Measurements from ENCODE around the gene TJAP1. TPM values are rescaled to one million over a fixed set of nuclear protein-coding genes. Genes with fewer than 3 reads are reported as not detected.

TJAP1 gene
- total RNA-seq, 2 donors from 2014 or later: 15.8 to 22.0 TPM

DNA sequence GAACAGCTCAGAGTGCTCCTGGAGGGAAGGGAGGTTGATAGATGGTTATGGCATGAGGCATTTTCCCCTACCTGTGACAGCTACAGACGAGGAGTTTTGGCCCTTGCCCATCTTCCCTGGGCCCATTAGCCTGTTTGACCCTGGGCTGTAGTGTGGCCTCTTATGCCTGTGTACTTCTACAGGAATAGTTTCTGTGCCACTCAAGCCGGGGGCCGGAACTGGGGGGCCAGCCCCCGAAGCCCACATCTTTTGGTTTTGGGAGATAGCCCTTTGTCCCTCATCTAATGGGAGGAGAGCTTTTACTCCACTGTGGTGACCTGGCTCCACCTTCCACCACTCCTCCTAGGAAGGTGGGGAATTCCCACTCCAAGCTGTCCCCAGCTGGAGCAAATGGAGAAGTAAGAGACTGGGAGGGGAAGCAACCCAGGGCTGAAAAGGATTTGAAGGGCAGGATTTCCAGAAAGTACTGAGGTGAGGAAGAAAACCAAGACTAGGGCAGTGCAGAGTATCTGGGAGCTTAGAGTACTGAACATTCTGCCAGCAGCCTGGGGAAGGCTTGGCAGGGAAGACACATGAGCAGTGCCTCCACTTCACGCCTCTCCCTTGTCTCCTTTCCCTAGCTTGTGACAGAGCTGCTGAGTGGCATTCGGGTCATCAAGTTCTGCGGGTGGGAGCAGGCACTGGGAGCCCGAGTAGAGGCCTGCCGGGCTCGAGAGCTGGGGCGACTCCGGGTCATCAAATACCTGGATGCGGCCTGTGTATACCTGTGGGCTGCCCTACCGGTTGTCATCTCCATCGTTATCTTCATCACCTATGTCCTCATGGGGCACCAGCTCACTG is 43.1 kb upstream of the TJAP1 start:
- no peak for DNase-seq (ENCODE audit: low spot score)

GRCh38 chr6:43434943-43435342 is 42.4 kb upstream of the TJAP1 start:
- no peak for DNase-seq (ENCODE audit: low spot score)
- Histone ChIP-seq H3K27me3 (no peaks in the 10 kb centered on the region), H3K36me3 (peaks cover 20% of the 10 kb centered on the region), H3K27ac (peak overlapping the region; percentile 71 to 84), H3K4me1 (peaks cover 0 to 40% of the 10 kb centered on the region in 2 donors), H3K9me3 (no peaks in the 10 kb centered on the region), H3K4me3 (no peak overlapping the region)
- no peak for TF ChIP-seq CTCF (IDR thresholded peaks at IDR 0.05)

More for the DNA sequence above, 43.1 kb upstream of the TJAP1 start:
- Histone ChIP-seq H3K27ac (peak overlapping the region; percentile 71 to 84), H3K4me1 (peaks cover 0 to 47% of the 10 kb centered on the region in 2 donors), H3K4me3 (no peak overlapping the region), H3K9me3 (no peaks in the 10 kb centered on the region), H3K36me3 (peaks cover 13% of the 10 kb centered on the region), H3K27me3 (no peaks in the 10 kb centered on the region)
- no peak for TF ChIP-seq CTCF (IDR thresholded peaks at IDR 0.05)

DNA sequence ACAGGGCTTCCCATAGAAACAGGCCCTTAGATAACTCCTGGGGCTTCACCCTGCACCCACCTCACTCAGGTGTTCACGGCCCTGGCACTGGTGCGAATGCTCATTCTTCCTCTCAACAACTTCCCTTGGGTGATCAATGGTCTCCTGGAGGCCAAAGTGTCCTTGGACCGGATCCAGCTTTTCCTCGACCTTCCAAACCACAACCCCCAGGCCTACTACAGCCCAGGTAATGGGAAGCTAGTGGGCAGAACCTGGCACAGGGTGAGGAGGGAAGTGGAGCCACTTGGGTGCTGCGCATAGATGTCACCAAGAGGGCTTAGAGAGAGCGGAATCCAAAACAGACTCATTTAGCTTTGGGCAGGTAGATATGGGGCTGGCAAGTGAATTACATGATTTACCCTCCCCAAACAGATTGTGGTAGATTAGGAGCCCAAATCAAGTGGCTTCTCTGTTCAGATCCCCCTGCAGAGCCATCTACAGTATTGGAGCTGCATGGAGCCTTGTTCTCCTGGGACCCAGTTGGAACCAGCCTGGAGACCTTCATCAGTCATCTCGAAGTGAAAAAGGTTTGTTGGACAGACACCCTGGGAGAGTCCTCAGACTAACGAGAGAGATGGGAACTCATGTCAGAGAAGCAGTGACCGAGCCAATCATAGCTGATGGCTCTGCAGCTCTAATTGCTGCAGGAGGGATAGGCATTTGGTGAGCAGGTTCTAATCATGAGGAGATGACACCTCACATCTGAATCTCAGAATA is 41.5 kb upstream of the TJAP1 start:
- Histone ChIP-seq H3K4me3 (no peak overlapping the region), H3K4me1 (peaks cover 0 to 40% of the 10 kb centered on the region in 2 donors), H3K36me3 (peaks cover 27% of the 10 kb centered on the region), H3K27me3 (no peaks in the 10 kb centered on the region), H3K27ac (no peak overlapping the region), H3K9me3 (no peaks in the 10 kb centered on the region)
- no peak for TF ChIP-seq CTCF (IDR thresholded peaks at IDR 0.05)
- no peak for DNase-seq (ENCODE audit: low spot score)

- no peak for DNase-seq (ENCODE audit: low spot score)
- peak overlapping the region; percentile 19 to 41 for H3K27ac ChIP-seq
- no peak for TF ChIP-seq CTCF (IDR thresholded peaks at IDR 0.05)
- peaks cover 36% of the 10 kb centered on the region for H3K36me3 ChIP-seq
- no peaks in the 10 kb centered on the region for H3K9me3 ChIP-seq
- no peaks in the 10 kb centered on the region for H3K27me3 ChIP-seq
- H3K4me3 ChIP-seq: no peak overlapping the region
- peaks cover 0 to 40% of the 10 kb centered on the region in 2 donors for H3K4me1 ChIP-seq
Measured at GRCh38 chr6:43436577-43437282, 40.6 kb upstream of the TJAP1 start.

DNA sequence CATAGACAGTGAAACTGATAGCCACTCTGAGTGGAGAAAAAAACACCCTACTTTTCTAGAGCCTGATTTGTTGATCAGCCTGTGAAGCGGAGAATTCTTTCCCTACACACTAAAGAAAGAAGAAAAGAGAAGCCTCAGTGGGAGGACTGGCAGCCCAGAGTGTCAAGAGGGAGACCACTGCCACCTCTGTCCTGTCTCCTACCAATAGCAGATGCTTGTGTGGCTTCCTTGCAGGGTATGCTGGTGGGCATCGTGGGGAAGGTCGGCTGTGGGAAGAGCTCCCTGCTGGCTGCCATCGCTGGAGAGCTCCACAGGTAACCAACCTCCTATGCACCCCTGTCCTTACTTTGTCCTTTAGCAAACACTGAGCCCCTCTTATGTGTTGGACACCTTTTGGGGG is 39.7 kb upstream of the TJAP1 start:
- Histone ChIP-seq H3K27me3 (no peaks in the 10 kb centered on the region), H3K4me3 (no peak overlapping the region), H3K36me3 (peaks cover 39% of the 10 kb centered on the region), H3K27ac (peak overlapping the region in 1 of 2 donors; percentile 19), H3K9me3 (no peaks in the 10 kb centered on the region), H3K4me1 (peaks cover 0 to 40% of the 10 kb centered on the region in 2 donors)
- DNase-seq (ENCODE audit: low spot score): no peak
- TF ChIP-seq CTCF (IDR thresholded peaks at IDR 0.05): no peak
